CD4-positive, alpha-beta T cell treated with Interleukin-4 for 4 hours (primary cell): ENCODE data around the gene ELF2.
A peak's percentile ranks its signal among the peaks of the same experiment; 100 is the strongest.
"Not testable (repeated sequence)": the region's sequence is repeated elsewhere in the genome, so short reads cannot be mapped to it uniquely, and the experiment has no call there.

Experiments used
- DNase-seq: peaks from one replicate; pipeline ENCODE4 v3.0.0-alpha.2; 2020

The ELF2 gene

DNA sequence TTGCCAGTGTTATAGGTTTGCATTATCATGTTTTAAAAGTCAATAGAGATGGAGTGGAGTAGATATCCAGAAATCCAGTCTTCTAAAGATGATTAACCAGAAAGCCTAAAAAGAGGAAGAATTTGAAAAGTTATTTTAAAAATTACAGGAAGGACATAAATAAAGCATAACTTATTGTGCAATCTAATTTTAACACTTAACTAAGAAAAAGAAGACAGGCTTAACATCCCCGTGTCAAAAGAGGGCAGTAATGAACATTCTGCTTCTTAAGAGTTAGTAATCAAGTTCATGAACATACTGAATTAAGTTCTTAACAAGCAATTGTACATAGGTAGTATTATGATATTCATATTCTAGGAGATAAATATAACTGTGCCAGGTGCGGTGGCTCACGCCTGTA lies 39.3 kb downstream of the ELF2 start:
- no peak for DNase-seq

DNA sequence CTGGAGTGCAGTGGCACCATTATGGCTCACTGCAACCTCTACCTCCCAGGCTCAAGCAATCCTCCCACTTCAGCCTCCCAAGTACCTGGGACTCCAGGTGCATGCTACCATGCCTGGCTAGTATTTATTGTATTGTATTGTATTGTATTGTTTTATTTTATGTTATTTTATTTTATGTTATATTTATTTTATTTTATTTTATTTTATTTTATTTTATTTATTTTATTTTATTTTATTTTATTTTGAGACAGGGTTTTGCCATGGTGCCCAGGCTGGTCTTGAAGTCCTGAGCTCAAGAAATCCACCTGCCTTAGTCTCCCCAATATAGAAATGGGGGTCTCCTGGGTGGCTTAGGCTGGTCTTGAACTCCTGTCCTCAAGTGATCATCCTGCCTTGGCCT lies 42.6 kb downstream of the ELF2 start:
- DNase-seq, result no peak

GRCh38 chr4:139131209-139131870 lies 45.7 kb downstream of the ELF2 start:
- no peak for DNase-seq

- DNase-seq, result no peak
Measured at GRCh38 chr4:139129206-139129605, 47.8 kb downstream of the ELF2 start.

GRCh38 chr4:139126898-139127297 lies 50.1 kb downstream of the ELF2 start:
- DNase-seq, result no peak

DNA sequence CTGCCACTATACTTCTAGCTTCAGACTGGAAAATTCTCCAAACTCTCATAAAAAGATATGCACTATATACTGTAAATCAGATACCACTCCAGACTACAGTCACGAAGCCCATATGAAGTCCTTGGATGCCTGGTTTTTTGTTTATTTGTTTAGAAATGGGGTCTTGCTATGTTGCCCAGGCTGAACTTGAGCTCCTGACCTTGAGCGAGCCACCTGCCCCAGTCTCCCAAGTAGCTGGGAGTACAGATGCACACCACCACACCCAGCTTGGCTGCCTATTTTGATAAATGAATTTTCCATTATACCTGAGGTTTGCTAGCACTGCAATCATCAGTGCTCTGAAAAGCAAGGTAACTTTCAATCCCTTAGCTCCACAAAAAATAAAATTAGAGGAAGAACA lies 53.1 kb downstream of the ELF2 start:
- no peak for DNase-seq

- DNase-seq, result no peak
Measured at GRCh38 chr4:139118365-139118764, 58.7 kb downstream of the ELF2 start.

GRCh38 chr4:139115226-139115625 lies 61.8 kb downstream of the ELF2 start:
- DNase-seq, result no peak

DNA sequence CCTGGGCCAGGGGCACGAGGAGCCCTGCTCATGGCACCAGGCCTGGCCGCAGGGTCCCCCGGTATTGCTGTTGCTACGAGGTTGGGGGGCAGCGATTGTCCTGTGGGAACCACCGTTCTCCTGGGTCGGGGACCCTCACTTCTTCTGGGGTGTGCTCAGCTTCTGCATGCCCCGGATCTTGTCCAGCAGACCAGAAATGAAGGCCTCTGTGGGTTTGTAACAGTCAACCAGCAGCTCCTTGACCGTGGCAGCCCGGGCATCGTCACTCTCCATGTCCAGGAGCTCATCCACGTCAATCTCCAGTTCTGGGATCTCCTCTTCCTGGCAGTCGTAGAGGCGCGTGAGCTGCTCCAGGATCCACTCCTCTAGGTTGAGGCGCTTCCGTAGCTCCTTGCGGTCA lies 62.2 kb downstream of the ELF2 start:
- DNase-seq, result not testable (repeated sequence)

GRCh38 chr4:139112650-139113049 lies 64.4 kb downstream of the ELF2 start:
- DNase-seq, result no peak

DNA sequence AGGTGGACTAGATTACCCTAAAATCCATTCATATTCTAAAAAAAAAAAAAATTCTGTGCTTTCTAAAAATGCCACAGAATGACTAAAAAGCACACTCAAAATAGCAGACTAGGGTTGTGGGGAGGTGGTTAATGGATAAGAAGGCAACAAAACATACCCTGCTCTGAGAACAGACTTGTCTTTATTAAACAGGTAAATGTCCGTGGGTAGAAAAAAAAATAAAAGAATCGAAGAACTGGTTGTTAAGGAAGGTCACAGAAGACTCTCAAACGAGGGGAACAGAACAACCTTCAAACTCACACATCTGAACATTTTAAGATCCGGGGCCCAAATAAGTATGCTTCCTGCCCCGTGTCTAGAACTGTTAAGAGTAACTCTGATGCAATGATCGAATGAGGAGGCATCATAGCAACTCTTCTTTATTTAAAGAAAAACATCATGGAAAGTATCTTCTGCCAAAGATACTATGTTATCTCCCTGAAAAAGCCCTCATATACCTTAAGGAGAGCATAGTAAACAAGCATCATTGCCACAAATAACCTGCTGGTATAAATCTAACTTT lies 68.4 kb downstream of the ELF2 start:
- DNase-seq, result no peak

DNA sequence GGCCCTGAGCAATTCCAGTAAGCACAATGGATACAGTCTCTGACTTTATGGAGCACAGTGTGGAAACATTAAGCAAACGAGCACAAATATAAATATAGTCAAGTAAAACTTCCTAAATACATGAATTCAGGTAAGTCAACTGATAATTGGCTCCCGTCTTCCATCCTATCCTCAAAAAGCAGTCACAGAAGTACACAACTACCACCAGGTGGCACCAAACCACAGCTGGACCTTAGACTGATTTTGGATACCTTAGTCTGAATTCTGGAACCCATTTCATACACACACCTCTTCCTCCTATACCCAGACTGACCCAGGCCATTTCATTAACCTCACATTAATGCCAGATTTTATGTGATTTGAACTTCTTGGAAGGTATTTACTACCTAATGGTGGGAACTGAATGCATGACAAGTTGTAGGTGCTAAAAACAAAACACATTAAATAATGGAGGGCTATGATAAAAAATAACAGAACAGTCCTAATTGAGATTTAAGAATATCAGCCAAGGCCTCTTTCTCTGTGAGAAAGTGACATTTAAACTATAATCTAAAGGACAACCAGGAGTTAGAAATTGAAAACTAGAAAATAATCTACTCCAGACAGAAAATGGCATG lies 77.5 kb downstream of the ELF2 start:
- DNase-seq, result peak; percentile 82

DNA sequence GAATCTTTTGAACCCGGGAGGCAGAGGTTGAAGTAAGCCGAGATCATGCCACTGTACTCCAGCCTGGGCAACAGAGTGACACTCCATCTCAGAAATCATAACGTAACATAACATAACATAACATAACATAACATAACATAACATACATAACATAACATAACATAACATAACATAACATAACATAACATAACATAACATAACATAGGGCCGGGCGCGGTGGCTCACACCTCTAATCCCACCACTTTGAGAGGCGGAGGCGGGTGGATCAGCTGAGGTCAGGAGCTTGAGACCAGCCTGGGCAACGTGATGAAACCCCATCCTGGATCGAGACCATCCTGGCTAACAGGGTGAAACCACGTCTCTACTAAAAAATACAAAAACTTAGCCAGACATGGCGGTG lies 84.7 kb downstream of the ELF2 start:
- no peak for DNase-seq

DNA sequence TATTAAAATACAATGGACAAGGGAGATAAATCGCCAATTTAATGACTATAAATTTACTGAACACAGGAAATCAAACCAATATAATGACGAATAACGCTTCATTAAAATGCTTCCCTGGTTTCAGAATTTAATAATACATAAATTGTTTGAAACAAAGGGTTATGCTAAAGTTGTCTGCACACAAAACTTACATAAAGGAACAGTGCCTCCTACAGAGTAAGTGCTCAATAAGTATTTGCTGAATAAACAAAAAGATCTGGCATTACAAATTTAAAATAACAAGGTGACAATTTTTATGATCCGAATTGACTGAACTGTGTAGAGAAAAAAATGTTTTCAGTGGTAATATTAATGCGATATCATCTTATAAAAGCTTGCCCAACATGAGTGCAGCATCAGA lies 91.9 kb downstream of the ELF2 start:
- peak; percentile 22 for DNase-seq

- no peak for DNase-seq
Measured at GRCh38 chr4:139084804-139085093, 92.3 kb downstream of the ELF2 start.

GRCh38 chr4:139083956-139084803 lies 92.8 kb downstream of the ELF2 start:
- DNase-seq, result peak; percentile 85

DNA sequence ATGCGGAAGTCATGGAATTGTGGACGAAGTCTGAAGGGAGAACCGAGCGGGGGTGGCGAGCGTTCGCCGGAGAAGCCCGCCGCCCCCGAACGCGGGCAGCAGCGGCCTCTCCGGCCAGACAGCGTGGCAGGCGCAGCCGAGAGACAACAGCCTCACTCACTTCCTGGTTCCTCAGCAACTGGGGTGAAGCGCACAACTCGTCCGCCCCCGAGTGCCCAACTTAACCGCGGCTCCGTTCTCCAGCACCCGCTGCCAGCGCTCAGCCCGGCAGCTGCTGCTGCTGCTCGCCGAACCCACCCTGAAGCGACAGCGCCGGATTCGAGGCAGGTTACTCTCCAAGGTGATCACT lies 93.4 kb downstream of the ELF2 start:
- no peak for DNase-seq

- peak; percentile 95 for DNase-seq
Measured at GRCh38 chr4:139082750-139083606, 94.0 kb downstream of the ELF2 start.

DNA sequence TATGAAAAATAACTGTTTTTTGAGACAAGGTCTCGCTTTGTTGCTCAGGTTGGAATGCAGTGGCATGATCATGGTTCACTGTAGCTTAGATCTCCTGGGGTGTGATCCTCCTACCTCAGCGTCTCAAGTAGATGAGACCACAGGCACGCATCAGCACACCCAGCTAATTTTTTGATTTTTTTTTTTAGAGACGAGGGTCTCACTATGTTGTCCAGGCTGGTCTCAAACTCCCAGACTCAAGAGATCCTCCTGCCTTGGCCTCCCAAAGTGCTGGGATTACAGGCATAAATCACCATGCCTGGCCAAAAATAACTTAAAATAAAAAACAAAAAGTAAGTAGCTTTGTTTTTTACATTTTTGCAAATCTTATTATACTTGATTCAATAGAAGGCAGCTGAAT lies 98.1 kb downstream of the ELF2 start:
- no peak for DNase-seq

DNA sequence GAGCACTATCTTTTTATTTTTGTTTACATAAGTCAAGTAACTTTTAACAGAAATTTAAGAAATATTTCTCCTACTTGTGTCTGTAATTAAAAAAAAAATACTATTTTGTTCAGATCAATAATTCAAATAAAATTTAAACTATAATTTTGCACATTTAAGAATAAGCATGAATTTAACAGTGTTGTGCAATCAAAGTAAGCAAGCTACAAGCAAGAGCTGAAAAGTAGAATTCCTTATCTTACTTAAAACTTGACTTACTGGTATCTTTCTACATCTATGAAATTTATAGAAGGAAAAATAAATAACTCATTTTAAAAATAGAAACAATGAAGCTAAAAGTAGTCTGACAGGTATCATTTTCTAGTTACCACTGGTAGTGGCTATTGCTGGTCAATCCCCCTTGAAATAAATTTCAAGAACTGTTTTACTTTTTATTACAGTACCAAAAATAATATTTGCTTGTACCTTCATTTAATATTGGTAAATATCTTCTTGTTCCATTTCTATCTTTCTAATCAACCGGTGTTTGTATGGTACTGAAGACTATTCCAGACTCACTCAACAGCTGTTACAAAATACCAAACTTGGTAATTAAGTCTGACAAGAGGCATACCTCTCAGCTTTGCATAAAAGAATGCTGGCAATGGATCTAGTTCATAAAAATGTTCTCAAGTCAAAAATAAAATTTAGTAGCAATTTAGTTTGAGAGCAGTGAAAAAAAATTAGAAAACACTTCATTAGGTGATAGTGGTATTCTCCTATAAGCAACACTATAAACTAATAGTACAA lies 99.3 kb downstream of the ELF2 start:
- DNase-seq, result no peak

DNA sequence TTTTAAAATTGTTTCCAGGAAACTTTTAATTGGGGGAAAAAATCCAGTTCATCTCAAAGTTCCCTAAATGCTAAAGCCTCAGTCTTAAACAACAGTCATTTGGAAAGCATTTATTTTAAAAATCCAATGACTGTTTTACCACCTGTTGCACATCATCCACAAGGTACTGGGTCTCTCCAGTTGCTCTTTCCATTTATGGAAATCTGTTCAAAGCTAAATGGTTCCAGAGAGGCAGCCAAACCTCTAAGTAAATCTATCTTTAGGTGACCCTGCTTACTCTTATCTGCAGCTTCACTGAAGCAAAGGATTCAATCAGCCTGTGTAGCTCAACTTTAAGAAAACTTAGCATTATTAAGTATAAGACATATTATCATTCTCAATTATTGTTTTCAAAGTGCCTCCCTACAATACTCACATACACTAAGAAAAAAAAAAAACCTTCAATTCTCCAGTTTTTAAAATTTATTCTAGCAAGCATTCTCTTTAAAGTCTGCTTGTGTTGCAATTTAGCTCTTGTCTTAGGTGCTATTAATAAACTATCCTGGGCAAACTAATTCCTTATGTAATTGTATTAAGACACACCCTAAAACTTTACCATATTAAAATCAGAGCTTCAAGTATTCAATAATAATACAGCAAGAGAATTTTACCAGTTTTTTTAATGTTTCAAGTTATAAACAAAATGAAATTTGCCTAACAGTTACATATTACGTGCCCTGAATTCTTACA lies 100.8 kb downstream of the ELF2 start:
- no peak for DNase-seq

DNA sequence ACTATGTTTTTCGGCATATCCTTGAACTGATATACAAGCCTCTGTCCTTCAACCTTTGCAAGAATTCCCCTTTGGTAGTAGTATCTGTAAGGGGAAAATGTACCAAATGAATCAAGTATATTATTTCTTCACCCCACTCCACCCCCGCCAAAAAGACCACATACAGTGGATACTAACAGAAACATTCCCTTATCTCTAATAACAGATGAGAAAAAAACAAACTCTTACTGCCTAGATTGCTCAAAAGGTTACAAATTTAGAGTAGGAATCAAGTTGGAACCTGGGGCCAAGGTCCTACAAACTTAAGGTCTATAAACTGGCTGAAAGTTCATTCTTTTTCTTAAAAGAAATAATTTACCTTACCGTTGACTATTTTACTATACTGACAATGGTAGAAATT lies 116.4 kb downstream of the ELF2 start:
- DNase-seq, result no peak
